ENCODE results near the gene THNSL1.

THNSL1 gene

DNA sequence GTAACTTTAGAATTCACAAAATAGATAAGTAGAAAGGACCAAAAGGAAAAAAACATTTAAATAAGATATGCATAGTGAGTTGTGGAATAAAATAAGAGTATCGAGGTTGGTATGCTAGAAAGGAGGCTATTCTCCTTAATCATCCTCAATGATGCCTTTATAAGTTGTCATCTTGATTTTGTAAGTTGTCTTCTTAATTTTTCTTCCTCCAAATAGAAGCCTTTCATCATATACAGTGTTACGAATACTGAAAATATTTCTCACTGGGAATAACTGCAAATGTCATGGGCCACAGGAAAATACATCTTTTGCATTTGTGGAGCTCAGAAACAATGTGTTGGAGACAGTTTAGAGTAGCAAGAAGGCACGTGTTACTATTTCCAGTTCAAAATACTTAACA, 32.5 kb upstream of the THNSL1 start:
- TF ChIP-seq, protein P1, sequence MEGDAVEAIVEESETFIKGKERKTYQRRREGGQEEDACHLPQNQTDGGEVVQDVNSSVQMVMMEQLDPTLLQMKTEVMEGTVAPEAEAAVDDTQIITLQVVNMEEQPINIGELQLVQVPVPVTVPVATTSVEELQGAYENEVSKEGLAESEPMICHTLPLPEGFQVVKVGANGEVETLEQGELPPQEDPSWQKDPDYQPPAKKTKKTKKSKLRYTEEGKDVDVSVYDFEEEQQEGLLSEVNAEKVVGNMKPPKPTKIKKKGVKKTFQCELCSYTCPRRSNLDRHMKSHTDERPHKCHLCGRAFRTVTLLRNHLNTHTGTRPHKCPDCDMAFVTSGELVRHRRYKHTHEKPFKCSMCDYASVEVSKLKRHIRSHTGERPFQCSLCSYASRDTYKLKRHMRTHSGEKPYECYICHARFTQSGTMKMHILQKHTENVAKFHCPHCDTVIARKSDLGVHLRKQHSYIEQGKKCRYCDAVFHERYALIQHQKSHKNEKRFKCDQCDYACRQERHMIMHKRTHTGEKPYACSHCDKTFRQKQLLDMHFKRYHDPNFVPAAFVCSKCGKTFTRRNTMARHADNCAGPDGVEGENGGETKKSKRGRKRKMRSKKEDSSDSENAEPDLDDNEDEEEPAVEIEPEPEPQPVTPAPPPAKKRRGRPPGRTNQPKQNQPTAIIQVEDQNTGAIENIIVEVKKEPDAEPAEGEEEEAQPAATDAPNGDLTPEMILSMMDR (IDR thresholded peaks at IDR 0.05; ENCODE audit: unreplicated experiment in 3 of 3): no peak
- Mint-ChIP-seq H3K4me3 (no peak overlapping the region), H3K27me3 (ENCODE audit: low read depth) (no peaks in the 10 kb centered on the region), H3K4me1 (peaks cover 16% of the 10 kb centered on the region), H3K36me3 (ENCODE audit: low read depth) (no peaks in the 10 kb centered on the region), H3K27ac (no peak overlapping the region), H3K9me3 (no peaks in the 10 kb centered on the region)

DNA sequence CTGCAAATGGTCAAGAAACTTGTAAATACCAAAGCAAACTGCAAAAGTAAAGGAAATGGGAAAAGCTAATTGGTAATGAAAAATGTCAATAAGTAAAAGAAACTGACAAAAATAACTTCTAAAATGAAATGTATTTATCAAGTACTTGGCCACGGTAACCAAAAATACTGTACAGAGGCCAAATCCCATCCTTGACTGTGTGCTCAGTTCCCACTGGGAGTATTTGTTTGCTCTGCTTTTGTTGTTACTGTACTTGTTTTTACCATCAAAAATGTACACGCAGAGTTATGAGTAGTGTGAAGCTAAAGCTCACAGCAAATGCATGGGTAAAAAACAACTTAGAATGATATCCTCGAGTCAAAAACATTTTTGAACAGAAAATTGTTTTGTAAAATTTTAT, 31.5 kb upstream of the THNSL1 start:
- Mint-ChIP-seq H3K36me3 (ENCODE audit: low read depth) (no peaks in the 10 kb centered on the region), H3K27ac (peak overlapping the region in 1 of 3 experiments; percentile 36), H3K4me1 (peaks cover 16% of the 10 kb centered on the region), H3K27me3 (ENCODE audit: low read depth) (no peaks in the 10 kb centered on the region), H3K4me3 (no peak overlapping the region), H3K9me3 (no peaks in the 10 kb centered on the region)
- TF ChIP-seq, protein P1 (IDR thresholded peaks at IDR 0.05; ENCODE audit: unreplicated experiment in 3 of 3): no peak

DNA sequence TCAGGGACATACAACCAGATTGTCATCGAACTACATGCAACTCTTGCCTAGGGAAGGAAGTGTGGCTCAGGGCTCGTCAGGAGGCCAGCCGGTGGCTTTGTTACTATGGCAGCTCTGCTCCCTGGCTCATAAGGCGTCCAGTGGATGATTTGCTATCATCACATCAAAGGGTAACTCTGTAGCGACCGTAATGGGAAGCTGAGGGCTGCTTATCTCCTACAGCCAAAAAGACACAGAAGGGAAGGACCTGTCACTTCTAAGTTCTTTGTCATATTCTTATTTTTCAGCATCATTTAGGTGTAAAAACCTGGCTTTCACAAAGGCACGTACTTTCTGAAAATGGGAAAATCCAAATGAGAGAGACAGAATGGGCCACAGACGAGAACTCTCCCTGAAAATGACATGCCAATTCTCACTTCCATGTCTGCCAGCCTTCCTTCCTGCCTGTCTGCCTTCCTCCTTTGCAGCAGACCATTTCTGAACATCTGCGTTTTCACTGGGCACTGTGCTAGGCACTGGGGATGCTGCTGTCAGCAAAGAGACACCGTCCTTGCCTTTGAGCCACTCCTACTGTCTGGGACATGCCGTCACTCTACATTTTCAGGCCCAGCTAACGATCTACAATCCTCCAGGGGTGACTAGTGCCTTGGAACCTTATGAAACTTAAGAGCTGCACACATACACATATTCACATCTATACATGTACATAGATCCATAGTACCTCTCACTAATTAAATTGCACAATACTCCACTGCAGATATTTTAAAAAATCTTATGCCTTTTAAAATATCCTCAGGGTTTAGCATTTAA, 27.4 kb upstream of the THNSL1 start:
- TF ChIP-seq, protein P1 (IDR thresholded peaks at IDR 0.05; ENCODE audit: unreplicated experiment in 3 of 3): no peak
- Mint-ChIP-seq H3K27me3 (ENCODE audit: low read depth) (no peaks in the 10 kb centered on the region), H3K36me3 (ENCODE audit: low read depth) (no peaks in the 10 kb centered on the region), H3K4me3 (no peak overlapping the region), H3K9me3 (no peaks in the 10 kb centered on the region), H3K4me1 (peaks cover 14% of the 10 kb centered on the region), H3K27ac (no peak overlapping the region)

DNA sequence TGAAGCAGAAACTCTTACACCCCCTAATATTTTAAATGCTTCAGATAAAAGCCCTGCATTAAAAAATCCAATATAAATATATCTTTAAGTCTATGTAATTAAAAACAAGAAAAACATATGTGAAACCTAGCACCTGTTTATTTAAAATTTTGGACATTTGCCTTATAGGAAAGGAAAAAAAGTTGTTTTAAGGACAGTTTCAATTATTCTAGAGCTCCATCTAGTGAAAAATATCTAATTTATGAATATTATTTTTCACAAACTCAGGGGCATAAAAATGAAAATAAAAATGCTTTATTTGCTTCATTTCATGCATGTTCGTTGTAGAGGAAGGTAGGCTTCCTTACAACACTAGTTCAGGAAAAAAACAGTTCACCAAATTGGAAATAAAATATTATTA, 26.5 kb upstream of the THNSL1 start:
- Mint-ChIP-seq H3K27me3 (ENCODE audit: low read depth) (no peaks in the 10 kb centered on the region), H3K9me3 (no peaks in the 10 kb centered on the region), H3K27ac (no peak overlapping the region), H3K4me1 (peaks cover 8% of the 10 kb centered on the region), H3K36me3 (ENCODE audit: low read depth) (no peaks in the 10 kb centered on the region), H3K4me3 (no peak overlapping the region)
- TF ChIP-seq, protein P1 (IDR thresholded peaks at IDR 0.05; ENCODE audit: unreplicated experiment in 3 of 3): peak in 1 of 3 experiments; percentile 33

DNA sequence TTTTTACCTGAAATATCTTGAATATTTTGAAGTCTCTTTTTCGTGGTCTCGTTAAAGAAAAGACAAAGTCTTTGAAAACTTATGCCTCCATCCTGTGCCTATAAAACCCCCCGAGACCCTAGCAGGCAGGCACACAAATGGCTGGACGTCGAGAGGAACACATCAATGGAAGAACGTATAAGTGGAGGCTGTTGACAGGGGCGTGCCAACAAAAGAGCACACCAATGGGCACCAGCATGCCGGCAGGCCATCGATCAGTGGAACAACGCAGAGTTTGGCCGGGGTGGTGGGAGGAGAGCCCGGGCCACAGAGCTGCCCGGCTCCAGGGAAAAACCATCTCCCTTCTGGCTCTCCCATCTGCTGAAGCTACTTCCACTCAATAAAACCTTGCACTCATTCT, 25.1 kb upstream of the THNSL1 start:
- no peak overlapping the region for H3K27ac Mint-ChIP-seq
- peaks cover 2% of the 10 kb centered on the region for H3K4me1 Mint-ChIP-seq
- H3K4me3 Mint-ChIP-seq: no peak overlapping the region
- no peaks in the 10 kb centered on the region for H3K9me3 Mint-ChIP-seq
- no peaks in the 10 kb centered on the region for H3K36me3 Mint-ChIP-seq (ENCODE audit: low read depth)
- TF ChIP-seq, protein P1 (IDR thresholded peaks at IDR 0.05; ENCODE audit: unreplicated experiment in 3 of 3): no peak
- H3K27me3 Mint-ChIP-seq (ENCODE audit: low read depth): no peaks in the 10 kb centered on the region

Measured in nephron (organoid).